Progenitor cell of endocrine pancreas (in vitro differentiated cells): Measurements from ENCODE around the gene IL12A. TPM values are rescaled to one million over a fixed set of nuclear protein-coding genes. Genes with fewer than 3 reads are reported as not detected.

ENCODE experiments used
- DNase-seq: peaks from one replicate; pipeline ENCODE4 v3.0.0; 2021; ENCODE audit warnings: low spot score; ENCODE audit not compliant: unreplicated experiment
- H3K27ac Mint-ChIP-seq: 2 replicates; pipeline ENCODE4 v1.8.0; 2021; ENCODE audit warnings: mild to moderate bottlenecking, moderate library complexity, mixed read lengths
- H3K27me3 Mint-ChIP-seq: 2 replicates; pipeline ENCODE4 v1.8.0; 2021; ENCODE audit warnings: mixed read lengths
- H3K36me3 Mint-ChIP-seq: 2 replicates; pipeline ENCODE4 v1.8.0; 2022; ENCODE audit warnings: mixed read lengths; ENCODE audit not compliant: insufficient read depth
- H3K4me1 Mint-ChIP-seq: 2 replicates; pipeline ENCODE4 v1.8.0; 2021; ENCODE audit warnings: low read depth, mixed read lengths
- H3K4me3 Mint-ChIP-seq: 2 replicates; pipeline ENCODE4 v1.8.0; 2021; ENCODE audit warnings: low read depth, mild to moderate bottlenecking, moderate library complexity, mixed read lengths
- H3K9me3 Mint-ChIP-seq: 2 replicates; pipeline ENCODE4 v1.8.0; 2021; ENCODE audit warnings: low read depth, mixed read lengths
- total RNA-seq: library from RNA; stranded (reverse); gene quantifications from 2 replicates; pipeline ENCODE4 v1.2.1, GENCODE V29; 2021
- TF ChIP-seq, protein P1 (sequence below): fragments of 200-600 bp; sonication (generic); IDR thresholded peaks from one replicate; pipeline ENCODE4 v1.5.0; 2021; ENCODE audit warnings: antibody characterized with exemption, mild to moderate bottlenecking; ENCODE audit not compliant: unreplicated experiment

Gene IL12A
- total RNA-seq, 1 donor from 2014 or later = not detected

DNA sequence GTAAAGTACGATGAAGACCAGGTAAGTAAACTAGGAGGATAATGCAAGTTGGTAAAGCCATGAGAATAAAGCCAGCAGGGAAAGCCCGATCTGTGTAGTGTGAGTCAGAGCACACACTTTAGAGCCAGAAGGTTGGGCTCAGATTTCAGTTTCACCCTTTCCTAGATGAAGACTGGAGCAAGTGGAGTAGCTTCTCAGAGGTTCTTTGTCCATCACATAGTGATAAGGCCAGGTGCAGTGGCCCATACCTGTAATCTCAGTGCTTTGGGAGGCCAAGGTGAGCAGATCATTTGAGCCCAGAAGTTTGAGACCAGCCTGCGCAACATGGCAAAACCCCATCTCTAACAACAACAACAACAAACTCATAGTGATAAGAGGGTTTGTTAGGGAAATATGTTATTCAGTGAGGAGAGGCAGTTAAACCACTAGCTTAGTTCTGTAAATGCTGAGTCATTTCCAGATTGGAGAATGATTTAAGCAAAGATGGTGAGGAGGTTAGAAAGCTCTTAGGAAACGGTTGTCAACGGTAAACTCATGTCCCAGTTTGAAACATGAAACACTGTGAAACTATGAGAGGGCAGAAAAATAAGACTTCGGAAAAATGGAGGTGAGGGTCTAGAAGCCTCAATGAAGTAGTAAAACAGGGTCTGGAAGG, 39.0 kb downstream of the IL12A start:
- TF ChIP-seq, protein P1, sequence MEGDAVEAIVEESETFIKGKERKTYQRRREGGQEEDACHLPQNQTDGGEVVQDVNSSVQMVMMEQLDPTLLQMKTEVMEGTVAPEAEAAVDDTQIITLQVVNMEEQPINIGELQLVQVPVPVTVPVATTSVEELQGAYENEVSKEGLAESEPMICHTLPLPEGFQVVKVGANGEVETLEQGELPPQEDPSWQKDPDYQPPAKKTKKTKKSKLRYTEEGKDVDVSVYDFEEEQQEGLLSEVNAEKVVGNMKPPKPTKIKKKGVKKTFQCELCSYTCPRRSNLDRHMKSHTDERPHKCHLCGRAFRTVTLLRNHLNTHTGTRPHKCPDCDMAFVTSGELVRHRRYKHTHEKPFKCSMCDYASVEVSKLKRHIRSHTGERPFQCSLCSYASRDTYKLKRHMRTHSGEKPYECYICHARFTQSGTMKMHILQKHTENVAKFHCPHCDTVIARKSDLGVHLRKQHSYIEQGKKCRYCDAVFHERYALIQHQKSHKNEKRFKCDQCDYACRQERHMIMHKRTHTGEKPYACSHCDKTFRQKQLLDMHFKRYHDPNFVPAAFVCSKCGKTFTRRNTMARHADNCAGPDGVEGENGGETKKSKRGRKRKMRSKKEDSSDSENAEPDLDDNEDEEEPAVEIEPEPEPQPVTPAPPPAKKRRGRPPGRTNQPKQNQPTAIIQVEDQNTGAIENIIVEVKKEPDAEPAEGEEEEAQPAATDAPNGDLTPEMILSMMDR = no peak
- no peak overlapping the region for H3K4me3 Mint-ChIP-seq
- H3K4me1 Mint-ChIP-seq = peaks cover 2% of the 10 kb centered on the region
- no peak overlapping the region for H3K27ac Mint-ChIP-seq
- H3K9me3 Mint-ChIP-seq = no peaks in the 10 kb centered on the region
- H3K27me3 Mint-ChIP-seq = peaks cover 4% of the 10 kb centered on the region
- no peak for DNase-seq
- no peaks in the 10 kb centered on the region for H3K36me3 Mint-ChIP-seq

DNA sequence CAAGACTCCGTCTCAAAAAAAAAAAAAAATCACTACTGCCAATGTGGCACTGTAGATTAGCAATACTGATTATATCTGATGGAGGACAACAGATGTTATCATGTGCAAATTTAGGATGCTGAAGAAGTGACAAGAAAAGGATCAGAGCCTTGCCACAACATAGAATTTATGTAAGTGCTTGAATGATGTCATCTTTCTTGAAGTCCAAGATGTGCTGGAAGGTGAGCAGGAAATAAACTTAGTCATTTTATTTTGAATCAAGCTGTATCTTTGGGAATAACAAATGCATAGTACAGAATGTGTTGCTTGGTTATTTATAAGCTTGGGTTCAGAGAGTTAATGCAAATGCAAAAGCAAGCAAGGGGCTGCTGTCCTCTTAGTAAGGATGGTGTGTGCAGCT, 47.1 kb downstream of the IL12A start:
- H3K27me3 Mint-ChIP-seq = peaks cover 45% of the 10 kb centered on the region
- peaks cover 2% of the 10 kb centered on the region for H3K4me1 Mint-ChIP-seq
- no peaks in the 10 kb centered on the region for H3K9me3 Mint-ChIP-seq
- H3K27ac Mint-ChIP-seq = no peak overlapping the region
- H3K36me3 Mint-ChIP-seq = no peaks in the 10 kb centered on the region
- TF ChIP-seq, protein P1 = no peak
- no peak overlapping the region for H3K4me3 Mint-ChIP-seq
- DNase-seq = no peak

DNA sequence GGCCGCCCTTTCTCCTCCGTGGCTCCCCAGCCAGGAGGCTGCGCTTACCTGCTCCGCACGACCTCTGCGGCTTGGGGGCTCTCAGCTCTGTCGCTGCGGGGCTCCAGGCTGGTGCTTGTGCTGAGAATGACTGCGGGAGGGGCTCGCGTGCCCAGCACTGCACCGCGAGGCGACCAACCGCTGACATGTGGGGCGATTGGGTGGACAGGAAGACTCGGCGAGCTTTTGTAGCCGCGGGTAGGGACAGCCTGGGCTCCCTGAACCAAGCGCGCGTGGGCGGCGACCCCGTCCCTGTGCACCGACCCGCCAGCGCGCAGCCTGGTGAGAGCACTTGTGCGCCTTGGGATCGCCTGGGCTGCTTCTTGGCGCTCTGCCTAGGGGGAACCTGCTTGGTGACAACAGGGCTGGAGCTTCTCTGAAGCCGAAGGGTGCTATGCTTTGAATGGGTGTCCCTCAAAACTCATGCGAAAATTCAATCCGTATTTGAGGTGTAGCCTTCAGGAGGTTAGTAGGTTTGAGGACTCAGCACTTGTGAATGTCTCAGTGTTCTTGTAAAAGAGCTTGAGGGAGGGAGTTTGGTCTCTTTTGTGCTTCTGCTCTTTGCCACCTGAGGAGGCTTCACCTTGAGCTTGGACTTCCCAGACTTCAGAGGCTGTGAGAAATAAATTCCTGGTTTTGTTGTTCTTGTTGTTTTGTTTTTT, 50.4 kb downstream of the IL12A start:
- no peak overlapping the region for H3K27ac Mint-ChIP-seq
- peaks cover 55% of the 10 kb centered on the region for H3K27me3 Mint-ChIP-seq
- H3K9me3 Mint-ChIP-seq = peaks cover 9% of the 10 kb centered on the region
- DNase-seq = peak; percentile 20
- peaks cover 2% of the 10 kb centered on the region for H3K4me1 Mint-ChIP-seq
- TF ChIP-seq, protein P1 = no peak
- peak overlapping the region; percentile 71 for H3K4me3 Mint-ChIP-seq
- peaks cover 1% of the 10 kb centered on the region for H3K36me3 Mint-ChIP-seq

DNA sequence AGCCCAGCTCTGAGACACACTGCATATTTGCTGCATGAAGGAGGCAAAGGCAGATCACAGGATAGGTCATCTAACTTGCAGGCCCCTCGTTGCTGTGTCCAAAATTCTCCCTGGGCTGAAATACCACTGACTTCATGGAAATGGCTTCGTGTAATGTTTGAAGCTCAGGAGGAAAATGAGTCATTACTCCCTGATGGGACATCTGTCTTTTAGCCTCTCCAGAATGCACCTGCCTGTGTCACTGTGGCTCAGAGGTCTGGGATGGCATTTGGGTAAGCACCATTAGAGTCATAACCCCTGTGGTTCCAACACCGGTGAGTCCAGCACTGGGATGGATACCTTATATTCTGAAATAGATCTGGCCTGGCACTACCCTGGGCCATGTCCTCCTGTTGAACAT, 51.5 kb downstream of the IL12A start:
- no peak for DNase-seq
- TF ChIP-seq, protein P1 = no peak
- Mint-ChIP-seq H3K4me3 (no peak overlapping the region), H3K4me1 (peaks cover 2% of the 10 kb centered on the region), H3K27me3 (peaks cover 55% of the 10 kb centered on the region), H3K36me3 (peaks cover 1% of the 10 kb centered on the region), H3K27ac (no peak overlapping the region), H3K9me3 (peaks cover 9% of the 10 kb centered on the region)

DNA sequence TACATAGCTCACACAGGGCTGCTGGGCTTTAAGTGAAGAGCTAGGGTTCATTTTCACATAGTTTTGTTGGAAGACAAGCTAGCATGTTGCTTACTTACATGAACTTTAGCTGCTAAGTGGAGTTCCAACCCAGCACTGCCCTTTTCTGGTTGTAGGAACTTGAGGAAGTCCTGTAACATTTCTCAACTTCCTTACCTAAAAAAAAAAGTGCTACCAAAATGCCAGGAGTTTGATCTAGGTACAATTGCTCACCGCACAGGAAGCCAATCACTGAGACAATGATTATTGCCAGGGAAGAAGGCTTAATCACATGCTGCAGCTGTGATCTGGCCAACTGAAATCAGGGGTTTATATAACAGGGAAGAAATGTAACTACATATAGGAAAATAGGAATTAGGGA, 52.8 kb downstream of the IL12A start:
- H3K9me3 Mint-ChIP-seq = peaks cover 9% of the 10 kb centered on the region
- no peak overlapping the region for H3K4me3 Mint-ChIP-seq
- peaks cover 47% of the 10 kb centered on the region for H3K27me3 Mint-ChIP-seq
- H3K4me1 Mint-ChIP-seq = peaks cover 2% of the 10 kb centered on the region
- TF ChIP-seq, protein P1 = no peak
- H3K27ac Mint-ChIP-seq = no peak overlapping the region
- DNase-seq = no peak
- peaks cover 1% of the 10 kb centered on the region for H3K36me3 Mint-ChIP-seq
